Activated CD8-positive, alpha-beta memory T cell treated with anti-CD3 and anti-CD28 coated beads, Interleukin-2, amount 50 U/mL, for 24 hours (primary cell): Measurements from ENCODE around the gene TMEM50B.
"Not testable (repeated sequence)": the region's sequence is repeated elsewhere in the genome, so short reads cannot be mapped to it uniquely, and the experiment has no call there.

ENCODE experiments used
- DNase-seq: peaks from one replicate; pipeline ENCODE4 v3.0.0-alpha.2; 2020; ENCODE audit errors: extremely low read depth

TMEM50B gene

DNA sequence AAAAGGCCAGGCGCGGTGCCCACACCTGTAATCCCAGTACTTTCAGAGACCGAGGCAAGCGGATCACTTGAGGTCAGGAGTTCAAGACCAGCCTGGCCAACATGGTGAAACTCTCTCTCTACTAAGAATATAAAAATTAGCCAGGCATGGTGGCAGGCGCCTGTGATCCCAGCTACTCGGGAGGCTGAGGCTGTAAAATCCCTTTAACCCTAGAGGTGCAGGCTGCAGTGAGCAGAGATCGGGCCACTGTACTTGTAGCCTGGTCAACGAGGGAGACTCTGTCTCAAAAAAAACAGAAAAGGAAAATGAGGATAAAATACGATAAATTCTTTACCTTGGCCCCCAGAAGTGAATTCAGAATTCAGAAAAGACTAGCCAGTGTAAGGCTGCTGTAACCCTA, 1.6 kb downstream of the TMEM50B start:
- no peak for DNase-seq

DNA sequence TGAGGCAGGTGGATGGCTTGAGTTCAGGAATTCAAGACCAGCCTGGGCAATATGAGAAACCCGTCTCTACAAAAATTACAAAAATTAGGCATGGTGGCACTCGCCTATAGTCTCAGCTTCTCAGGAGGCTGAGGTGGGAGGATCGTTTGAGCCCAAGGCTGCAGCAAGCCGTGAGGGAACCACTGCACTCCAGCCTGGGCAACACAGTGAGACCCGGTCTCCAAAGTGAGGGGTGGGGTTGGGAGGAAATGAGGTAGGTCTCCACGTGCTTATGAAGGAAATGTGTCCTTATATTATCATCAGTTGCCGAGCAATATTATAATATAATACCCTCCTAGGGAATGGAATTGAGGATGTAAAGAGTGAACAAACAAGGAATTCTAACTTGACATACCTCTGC, 2.7 kb downstream of the TMEM50B start:
- DNase-seq = no peak

DNA sequence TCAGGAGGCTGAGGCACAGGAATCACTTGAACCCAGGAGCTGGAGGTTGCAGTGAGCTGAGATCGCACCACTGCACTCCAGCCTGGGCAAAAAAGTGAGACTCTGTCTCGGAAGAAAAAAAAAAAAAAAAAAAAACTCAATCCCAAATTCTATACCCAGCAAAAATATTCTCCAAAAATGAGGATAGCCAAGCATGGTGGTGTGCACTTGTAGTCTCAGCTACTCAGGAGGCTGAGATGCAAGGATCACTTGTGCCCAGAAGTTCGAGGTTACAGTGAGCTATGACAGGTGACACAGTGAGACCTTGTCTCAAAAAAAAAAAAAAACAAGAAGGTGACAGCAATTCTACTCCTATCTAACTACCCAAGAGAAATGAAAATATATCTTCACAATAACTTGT, 6.4 kb downstream of the TMEM50B start:
- DNase-seq = no peak

DNA sequence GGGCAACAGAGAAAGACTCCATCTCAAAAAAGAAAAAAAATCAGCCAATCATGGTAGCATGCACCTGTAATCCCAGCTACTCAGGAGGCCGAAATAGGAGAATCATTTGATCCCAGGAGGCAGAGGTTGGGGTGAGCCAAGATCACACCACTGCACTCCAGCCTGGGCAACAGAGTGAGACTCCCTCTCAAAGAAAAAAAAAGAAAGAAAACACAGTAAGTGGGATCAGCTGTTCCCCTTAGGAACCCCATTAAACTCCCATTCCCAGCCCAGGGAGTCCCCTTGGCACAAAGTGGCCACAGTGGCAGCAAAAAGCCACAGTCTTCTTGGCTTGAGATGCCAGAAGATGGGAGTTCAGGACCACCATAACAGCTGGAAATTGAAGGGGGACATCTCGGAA, 9.1 kb downstream of the TMEM50B start:
- no peak for DNase-seq

DNA sequence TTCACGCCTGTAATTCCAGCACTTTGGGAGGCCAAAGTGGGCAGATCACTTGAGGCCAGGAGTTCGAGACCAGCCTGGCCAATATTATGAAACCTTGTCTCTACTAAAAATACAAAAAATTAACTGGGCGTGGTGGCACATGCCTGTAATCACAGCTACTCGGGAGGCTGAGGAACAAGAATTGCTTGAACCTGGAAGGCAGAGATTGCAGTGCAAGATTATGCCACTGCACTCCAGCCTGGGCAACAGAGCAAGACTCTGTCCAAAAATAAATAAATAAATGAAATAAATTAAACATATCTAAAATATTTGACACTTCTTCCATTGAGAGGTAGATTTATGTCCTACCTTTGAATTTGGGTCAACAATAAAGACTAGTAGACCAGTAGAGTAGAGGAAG, 10.6 kb downstream of the TMEM50B start:
- DNase-seq = not testable (repeated sequence)

DNA sequence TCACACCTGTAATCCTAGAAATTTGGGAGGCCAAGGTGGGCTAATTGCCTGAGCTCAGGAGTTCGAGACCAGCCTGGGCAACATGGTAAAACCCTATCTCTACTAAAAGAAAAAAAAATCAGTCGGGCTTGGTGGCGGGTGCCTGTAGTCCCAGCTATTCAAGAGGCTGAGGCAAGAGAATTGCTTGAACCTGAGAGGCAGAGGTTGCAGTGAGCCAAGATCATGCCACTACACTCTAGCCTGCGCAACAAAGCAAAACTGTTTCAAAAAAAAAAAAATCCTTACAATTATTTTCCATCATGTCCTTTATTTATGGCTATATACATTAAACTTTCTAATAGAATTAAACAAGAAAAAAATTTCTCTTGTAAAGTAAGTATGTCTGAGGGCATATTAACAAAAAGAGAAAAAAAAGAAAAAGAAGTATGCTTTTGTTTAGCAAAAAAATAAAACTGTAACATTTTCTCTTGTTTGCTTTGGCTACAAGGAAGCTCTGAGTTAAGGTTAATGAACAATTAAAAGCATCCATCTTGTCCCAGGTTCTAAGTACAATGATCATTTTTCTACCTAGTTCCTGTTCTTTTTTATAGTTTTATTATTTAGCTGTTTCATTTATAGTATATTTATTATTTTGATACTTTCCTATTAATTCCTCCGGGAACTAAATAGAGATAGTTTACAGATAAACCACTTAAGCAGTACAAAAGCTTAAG, 18.1 kb downstream of the TMEM50B start:
- DNase-seq = no peak

DNA sequence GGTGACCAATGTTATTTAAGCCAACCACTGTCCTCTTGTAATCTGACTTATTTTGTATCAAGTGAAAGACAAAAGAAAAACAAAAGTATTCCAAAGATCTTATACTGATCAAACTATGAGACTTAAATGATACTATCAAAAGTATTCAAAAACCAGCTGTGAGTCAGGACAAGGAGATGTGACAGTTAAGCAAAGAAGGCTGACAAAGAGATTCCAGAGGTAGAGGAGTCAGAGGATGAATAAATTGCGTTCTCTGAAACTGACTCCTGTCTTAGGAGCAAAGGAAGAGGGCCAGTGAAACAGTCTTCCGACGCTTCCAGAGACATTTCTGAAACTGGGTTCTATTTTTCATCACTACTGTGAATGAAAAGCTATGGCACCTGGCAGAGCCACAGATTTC, 20.9 kb downstream of the TMEM50B start:
- no peak for DNase-seq

DNA sequence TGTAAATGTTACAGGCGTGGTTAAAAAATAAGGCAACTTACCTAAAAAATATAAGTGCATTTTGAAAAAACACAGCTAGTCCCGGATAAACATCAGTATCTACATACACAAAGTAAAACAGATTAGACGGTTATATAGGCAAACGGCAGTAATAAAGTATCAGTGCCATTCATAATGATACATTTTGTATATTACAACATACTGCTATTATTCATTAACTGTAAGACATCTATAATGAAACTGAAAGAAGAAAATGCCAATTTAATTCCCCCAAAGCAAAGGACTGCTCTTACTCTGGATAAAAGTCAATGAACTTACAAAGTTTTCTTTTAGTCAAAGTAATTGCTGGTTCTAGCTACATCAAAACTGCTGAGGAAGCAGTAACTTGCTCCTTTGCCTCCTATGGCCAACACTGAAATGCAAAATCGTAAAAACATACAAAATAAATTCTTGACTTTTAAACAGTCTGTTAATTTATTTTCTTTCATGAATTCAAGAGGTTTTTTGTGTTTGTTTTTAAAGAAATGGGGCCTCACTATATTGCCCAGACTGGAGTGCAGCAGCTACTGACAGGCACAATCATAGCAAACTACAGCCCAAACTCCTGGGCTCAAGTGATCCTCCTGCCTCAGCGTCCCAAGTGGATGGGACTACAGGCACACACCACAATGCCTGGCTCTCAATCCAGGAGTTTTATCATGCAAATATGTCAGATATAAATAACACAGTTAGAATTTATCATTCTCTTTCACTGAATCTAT, 23.9 kb downstream of the TMEM50B start:
- no peak for DNase-seq

DNA sequence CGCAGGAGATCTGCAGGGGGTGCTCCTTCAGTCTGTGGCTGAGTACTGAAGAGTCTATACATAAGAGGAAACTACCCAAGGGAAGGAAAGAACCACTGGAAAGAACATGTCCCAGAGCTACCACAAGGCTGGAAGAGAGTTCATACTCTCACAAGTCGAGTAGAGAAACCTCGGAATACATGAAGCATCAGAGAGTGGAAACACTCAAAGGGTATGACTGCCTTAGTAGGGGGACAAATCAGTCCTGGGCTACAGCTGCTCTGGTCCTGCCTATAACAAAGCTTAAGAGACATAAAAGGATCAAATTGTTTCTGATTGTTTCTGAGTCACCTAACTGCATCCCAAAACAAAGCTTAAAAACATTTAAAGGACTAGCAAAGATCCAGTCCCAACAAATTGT, 27.4 kb downstream of the TMEM50B start:
- DNase-seq = no peak

DNA sequence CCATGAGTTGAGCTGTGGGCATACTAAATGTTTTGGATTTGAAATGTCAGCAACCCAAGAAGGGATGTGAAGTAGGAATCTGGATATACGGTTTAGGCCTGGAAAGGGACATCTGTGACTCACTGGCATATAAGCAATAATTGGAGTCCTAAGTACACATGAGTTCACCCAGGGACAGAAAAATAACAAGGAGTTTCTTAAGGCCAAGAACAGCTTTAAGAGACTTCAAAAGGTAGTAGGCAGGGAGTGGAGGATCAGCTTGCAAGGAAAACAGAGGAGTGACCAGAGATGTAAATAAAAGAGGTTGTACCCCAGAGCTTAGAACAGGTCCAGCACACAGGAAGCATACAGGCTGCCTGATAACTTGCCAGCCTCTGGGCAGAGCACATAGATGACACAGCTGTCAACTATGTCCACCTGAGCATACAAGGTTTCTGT, 28.1 kb downstream of the TMEM50B start:
- no peak for DNase-seq

DNA sequence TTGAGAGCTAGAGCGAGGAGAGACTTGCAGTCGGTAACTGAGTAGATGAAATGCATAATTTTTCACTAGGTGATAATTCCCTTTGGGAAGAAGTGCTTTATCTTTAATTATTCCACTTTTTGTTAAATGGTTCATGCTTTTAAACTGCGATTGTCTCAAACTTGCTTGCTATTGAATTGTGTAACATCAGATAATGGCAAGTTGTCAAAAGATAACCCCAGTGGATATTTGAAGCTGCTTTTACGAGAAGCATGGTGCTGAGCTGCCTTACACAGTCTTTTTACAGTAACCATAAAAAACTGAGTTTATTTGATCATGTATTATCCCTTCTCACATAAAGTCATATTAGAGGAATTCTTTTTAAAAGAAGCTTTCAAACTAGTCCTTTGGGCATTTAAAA, 30.2 kb downstream of the TMEM50B start:
- DNase-seq = no peak

DNA sequence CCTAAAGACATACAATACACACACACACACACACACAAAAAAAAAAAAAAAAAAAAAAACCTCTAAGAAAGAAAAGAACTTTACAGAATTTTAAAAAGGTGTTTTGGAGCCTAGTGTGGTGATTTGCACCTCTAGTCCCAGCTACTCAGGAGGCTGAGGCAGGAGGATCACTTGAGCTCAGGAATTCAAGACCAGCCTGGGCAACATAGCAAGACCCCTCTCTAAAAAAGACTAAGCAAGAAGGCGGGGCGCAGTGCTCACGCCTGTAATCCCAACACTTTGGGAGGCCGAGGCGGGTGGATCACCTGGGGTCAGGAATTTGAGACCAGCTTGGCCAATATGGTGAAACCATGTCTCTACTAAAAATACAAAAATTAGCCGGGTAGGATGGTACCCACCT, 33.2 kb downstream of the TMEM50B start:
- not testable (repeated sequence) for DNase-seq

DNA sequence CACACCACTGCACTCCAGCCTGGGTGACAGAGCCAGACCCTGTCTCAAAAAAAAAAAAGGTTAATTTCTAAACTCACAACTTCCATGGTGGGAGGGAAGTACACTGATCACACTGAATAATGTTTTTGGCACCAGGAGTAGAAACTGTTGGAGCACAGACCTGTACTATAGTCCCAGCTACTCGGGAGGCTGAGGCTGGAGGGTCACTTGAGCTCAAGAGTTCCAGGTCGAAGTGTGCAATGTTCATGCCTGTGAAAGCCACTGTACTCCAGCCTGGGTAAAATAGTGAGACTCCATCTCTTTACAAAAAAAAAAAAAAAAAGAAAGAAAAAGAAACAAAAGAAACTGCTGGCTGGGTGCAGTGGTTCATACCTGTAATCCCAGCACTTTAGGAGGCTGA, 35.3 kb downstream of the TMEM50B start:
- DNase-seq = no peak

DNA sequence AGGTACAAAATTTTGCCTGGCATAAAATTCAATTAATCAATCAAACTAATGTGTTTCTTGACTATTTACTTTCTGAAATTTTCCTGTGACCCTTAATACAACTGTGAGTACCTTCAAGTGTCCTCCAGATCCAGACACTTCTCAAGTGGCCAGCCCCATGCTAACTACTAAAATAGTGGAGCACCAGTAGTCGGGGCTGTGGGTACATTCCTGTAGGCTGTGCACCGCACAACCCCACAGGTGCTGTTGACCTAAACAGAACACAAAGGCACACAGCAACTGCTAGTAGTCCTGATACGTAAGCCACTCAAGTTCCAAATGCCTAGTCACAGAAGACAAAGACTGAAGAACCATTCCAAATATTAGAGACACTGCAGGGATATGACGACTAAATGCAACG, 36.6 kb downstream of the TMEM50B start:
- DNase-seq = no peak

DNA sequence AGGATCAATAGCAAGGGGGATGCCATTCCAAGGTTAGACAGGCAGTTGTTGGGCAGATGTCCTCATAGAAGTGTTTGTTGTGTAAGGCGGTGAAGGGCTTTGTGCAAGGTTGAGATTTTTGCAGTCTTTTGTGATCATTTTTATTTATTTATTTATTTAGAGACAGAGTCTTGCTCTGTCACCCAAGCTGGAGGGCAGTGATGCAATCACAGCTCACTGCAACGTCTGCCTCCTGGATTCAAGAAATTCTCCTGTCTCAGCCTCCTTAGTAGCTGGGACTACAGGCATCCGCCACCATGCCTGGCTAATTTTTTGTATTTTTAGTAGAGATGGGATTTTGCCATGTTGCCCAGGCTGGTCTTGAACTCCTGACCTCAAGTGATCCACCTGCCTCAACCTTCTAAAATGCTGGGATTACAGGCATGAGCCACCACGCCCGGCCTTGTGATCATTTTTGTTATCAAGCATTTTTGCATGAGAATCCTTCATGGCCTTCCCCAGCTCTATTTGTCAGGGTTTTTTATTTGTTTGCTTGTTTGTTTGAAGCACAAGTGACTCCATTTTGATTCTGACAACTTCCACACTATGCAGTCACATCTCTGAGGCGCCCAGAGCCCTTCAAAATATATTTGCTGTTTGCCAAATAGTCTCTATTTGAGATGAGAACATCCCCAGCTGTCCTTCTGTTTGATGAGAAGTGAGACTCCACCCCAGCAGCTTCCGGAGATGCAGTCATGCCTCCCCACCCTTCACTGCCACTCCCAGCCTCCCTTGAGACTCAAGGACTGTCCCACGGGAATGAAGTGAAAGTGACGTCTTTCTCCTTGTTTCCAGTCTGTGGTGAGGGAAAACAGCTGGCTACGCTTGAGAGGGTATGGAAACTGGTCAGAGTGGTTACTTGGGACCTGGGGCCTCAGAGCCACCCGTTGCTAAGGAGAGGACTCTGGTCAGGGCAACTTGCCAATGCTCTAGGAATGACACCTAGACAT, 38.0 kb downstream of the TMEM50B start:
- DNase-seq = no peak

DNA sequence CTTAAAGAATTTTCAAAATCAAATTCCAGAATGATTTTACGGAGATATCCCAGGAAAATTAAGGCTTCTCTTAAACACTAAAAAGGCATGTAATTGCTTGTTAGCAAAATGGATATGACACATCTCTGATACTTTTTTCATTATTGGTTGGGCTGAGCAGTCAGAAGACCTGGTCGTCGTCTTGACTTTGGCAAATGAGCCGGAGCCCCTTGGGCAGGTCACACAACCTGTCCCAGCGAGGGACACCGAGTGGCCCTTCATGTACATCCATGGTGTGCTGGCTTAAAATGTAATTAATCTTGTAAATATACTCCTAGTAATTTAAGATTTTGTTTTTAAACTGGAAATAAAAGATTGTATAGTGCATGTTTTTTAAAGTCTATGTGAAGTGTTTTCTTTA, 42.6 kb downstream of the TMEM50B start:
- DNase-seq = no peak

DNA sequence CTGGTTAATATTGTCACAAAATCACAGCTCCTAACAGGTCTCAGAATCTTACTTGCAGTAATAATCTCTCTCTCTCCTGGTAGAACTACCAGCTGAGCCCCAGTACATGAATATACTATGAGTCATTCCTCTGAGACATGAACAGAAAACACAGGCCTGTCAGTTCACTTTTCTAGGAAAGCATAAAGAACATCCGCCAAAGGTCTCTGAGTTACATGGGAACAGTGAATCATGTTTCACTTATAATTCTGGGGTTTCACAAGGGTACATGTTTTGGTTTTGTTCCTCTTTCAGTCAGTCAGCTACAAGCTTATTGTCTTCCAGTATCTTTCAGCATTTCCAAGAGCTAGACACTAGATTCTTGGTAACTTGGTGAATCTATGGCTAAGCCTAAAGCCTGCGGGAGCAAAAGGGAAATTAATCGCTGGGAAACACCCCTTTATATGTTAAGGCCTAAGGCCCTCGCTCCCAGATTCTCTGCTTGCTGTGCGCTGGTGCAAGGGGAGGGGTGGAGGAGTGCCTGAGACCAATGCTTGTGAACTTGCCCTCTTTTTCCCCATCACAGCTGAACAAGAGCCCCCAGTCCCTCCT, 44.9 kb downstream of the TMEM50B start:
- no peak for DNase-seq

DNA sequence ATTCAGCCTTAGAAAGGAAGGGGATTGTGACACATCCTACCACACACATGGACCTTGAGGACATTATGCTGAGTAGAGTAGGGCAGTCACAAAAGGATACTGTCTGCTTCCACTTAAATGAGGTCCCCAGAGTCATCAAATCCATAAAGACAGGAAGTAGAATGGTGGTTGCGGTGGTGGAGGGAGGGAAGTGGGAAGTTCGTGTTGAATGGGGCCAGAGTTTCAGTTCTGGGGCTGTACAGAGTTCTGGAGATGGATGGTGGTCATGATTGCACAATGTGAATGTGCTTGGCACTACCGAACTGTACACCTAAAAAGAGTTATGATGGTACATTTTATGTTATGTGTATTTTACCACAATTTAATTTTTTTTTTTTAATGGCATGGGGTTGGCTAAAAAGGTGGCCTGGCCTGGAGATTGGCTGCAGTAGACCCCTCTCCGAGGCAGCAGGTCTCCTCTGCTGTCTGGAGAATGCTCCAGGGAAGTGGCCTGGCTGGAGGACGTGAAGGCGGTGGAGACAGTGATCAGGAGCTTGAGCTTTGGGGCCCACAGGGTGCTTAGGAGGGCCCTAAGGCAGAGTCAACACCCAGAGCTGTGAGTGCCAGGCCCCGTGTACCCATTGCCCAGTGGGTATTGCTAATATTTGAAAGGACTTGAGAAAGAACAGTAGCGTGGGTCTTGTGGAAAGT, 46.2 kb downstream of the TMEM50B start:
- DNase-seq = no peak

DNA sequence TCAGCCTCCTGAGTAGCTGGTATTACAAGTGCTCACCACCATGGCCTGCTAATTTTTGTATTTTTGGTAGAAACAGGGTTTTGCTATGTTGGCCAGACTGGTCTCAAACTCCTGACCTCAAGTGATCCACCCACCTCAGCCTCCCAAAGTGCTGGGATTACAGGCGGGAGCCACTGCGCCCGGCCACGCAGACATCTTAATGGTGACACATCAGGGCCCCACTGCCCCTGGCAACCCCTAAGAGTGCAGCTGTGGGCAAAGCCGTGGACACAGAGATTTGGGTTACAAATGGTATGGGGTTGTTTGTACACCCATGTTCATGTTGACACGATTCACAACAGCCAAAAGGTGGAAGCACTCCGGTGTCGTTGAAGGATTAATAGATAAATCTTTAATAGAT, 46.8 kb downstream of the TMEM50B start:
- DNase-seq = no peak

DNA sequence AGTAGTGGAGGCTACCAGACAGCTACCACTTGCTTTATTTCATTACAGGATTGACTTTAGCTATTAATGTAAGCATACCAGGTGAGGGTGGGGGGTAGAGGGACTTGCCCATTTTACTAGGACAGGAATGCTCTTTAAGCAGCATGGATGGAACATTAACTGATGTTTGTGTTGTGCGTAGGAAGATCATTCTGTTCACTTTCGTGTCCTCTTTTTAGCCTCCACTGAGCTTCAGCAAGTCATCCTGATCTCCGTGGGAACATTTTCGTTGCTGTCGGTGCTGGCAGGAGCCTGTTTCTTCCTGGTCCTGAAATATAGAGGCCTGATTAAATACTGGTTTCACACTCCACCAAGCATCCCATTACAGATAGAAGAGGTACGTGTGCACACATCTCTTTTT, 47.3 kb downstream of the TMEM50B start:
- no peak for DNase-seq

DNA sequence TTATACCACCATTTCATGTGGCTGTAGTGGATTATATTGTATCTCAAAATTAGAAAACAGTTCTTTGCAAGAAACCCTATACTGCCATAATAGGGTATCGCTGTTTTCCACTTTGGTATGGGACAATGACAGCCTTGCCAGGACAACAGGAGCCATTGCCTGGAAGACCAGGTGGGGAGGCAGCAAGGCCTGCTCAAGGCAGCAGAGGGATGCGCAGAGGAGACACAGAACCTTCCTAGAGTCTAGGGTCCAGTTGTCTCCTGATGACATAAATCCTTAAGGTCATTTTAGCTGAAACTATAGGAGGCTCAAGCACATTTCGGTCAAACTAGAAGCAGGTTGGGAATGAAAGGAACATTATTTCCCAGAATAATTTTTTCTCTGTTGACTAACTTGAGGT, 48.9 kb downstream of the TMEM50B start:
- DNase-seq = no peak
